ENCODE measurements around the gene CBFA2T2. TPM values are rescaled to one million over a fixed set of nuclear protein-coding genes. Genes with fewer than 3 reads are reported as not detected.
"Not testable (repeated sequence)": the region's sequence is repeated elsewhere in the genome, so short reads cannot be mapped to it uniquely, and the experiment has no call there.

Gene CBFA2T2
- total RNA-seq, 2 experiments from 2014 or later, result 19.2 to 20.3 TPM

DNA sequence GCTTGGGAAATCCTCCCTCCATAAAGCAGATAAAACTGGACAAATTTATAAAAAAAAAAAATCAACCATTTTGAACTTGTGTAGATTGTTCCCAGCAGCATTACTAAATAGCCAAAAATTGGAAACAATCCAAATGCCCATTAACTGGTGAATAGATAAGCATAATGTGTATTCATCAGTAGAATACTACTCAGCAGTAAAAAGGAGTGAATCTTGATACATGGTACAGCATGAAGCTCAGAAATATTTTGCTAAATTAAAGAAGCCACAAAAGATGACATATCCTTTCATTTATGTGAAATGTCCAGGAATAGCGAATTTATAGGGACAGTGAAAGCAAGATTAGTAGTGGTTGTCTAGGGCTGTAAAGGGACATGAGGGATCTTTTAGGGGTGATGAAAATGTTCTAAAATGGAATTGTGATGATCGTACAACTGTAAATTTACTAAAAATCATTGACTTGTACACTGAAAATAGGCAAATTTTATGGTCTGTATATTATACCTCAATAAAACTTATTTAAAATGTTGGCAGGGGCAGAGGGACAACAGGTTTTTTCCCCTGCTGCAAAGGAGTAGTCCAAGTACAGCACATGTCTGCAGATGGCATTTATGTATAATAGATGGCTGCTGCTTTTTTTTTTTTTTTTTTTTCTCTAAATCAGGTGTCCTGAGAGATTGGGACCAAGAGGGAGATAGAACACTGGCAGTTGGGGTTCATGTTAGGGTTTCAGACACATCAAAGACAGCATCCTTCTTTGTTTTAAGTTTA is 59.5 kb downstream of the CBFA2T2 start:
- H3K9me3 Mint-ChIP-seq, result no peaks in the 10 kb centered on the region
- CTCF ChIA-PET, result interaction anchor here (0.7 kb wide), 1 partner anchor 302 kb away, joined by 3 read pairs; no protein-coding TSS in a partner anchor
- no peak overlapping the region for H3K27ac Mint-ChIP-seq
- POLR2A ChIA-PET, result no interaction called here
- peaks cover 15% of the 10 kb centered on the region for H3K36me3 Mint-ChIP-seq (ENCODE audit: low read depth)
- no peak for DNase-seq
- H3K4me3 Mint-ChIP-seq, result no peak overlapping the region
- peaks cover 7% of the 10 kb centered on the region for H3K4me1 Mint-ChIP-seq
- H3K27me3 Mint-ChIP-seq, result no peaks in the 10 kb centered on the region

DNA sequence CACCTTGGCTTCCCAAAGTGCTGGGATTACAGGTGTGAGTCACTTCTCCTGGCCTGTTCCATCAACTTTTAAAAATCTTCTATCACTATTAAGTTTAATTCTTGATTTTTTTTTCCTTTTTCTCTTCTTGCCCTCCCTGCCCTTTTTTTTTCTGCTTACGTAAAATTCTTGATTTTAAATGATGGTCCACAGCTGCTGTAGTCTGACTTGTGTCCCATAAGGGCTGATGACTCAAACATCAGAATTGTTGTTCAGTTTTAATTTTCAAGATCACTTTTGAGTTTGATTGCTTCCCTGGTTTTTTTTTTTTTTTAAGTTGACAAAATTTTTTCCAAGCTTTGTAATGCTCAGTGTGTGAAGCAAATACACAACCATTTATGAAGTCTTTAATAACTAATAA is 61.9 kb downstream of the CBFA2T2 start:
- no peak overlapping the region for H3K27ac Mint-ChIP-seq
- DNase-seq, result no peak
- POLR2A ChIA-PET, result interaction anchor here (2.0 kb wide), 1 partner anchor 96 kb away, joined by 4 read pairs; no protein-coding TSS in a partner anchor
- H3K27me3 Mint-ChIP-seq, result no peaks in the 10 kb centered on the region
- CTCF ChIA-PET, result interaction anchor here (0.9 to 1.2 kb wide), 2 partner anchors 107 to 116 kb away, joined by 3 to 4 read pairs; no protein-coding TSS in a partner anchor
- no peak overlapping the region for H3K4me3 Mint-ChIP-seq
- peaks cover 23% of the 10 kb centered on the region for H3K36me3 Mint-ChIP-seq (ENCODE audit: low read depth)
- H3K9me3 Mint-ChIP-seq, result no peaks in the 10 kb centered on the region
- H3K4me1 Mint-ChIP-seq, result peaks cover 20% of the 10 kb centered on the region

DNA sequence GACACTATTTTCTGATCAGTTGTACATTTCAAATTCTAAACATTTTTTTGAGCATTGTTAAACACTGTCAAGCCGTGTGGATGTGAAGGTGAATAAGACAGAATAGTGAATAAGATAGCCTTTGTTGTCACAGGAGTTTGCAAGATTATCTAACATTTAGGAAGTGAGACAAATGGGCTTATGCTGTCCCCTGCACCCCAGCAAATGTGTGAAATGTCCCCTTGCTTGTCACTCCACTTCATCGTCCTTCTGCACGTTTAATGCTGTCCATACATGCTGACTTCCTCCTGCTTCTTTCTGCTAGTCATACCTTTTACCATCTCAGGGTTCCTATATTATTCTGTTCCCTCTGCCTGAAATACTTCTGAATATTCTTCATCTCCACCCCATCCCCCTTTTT is 62.6 kb downstream of the CBFA2T2 start:
- DNase-seq, result no peak
- no peak overlapping the region for H3K27ac Mint-ChIP-seq
- no peaks in the 10 kb centered on the region for H3K27me3 Mint-ChIP-seq
- no peak overlapping the region for H3K4me3 Mint-ChIP-seq
- peaks cover 28% of the 10 kb centered on the region for H3K36me3 Mint-ChIP-seq (ENCODE audit: low read depth)
- ChIA-PET POLR2A (interaction anchor here (2.1 to 3.3 kb wide), 2 partner anchors 62 to 111 kb away, joined by 7 to 14 read pairs; partner anchors contain the start of genes C20orf144 and CBFA2T2), CTCF (interaction anchor here (0.5 to 0.9 kb wide), 2 partner anchors 115 to 1922 kb away, joined by 3 read pairs; no protein-coding TSS in a partner anchor)
- no peaks in the 10 kb centered on the region for H3K9me3 Mint-ChIP-seq
- peaks cover 20% of the 10 kb centered on the region for H3K4me1 Mint-ChIP-seq

DNA sequence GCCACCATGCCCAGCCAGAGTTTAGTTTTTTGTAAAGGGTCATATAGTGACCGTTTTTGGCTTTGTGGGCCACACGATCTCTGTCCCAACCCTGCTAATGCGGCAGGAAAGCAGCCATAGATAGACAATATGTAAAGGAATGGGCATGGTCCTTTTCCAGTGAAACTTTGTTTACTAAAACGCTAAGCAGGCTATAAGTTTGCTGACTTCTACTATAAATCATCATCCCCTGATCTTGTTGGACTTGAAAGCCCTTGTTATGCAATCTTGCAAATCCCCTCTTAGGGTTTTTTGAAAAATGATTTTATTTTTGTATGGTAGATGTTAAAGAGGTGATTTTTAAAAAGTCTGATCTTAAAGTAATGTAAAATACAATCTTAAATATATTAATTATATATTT is 63.6 kb downstream of the CBFA2T2 start:
- H3K4me3 Mint-ChIP-seq, result no peak overlapping the region
- H3K36me3 Mint-ChIP-seq (ENCODE audit: low read depth), result peaks cover 34% of the 10 kb centered on the region
- POLR2A ChIA-PET, result interaction anchor here (1.2 to 3.3 kb wide), 4 partner anchors 63 to 115 kb away, joined by 3 to 14 read pairs (median 6); partner anchors contain the start of genes C20orf144 and CBFA2T2
- H3K9me3 Mint-ChIP-seq, result no peaks in the 10 kb centered on the region
- no peak for DNase-seq
- no peak overlapping the region for H3K27ac Mint-ChIP-seq
- CTCF ChIA-PET, result no interaction called here
- H3K4me1 Mint-ChIP-seq, result peaks cover 20% of the 10 kb centered on the region
- H3K27me3 Mint-ChIP-seq, result no peaks in the 10 kb centered on the region

DNA sequence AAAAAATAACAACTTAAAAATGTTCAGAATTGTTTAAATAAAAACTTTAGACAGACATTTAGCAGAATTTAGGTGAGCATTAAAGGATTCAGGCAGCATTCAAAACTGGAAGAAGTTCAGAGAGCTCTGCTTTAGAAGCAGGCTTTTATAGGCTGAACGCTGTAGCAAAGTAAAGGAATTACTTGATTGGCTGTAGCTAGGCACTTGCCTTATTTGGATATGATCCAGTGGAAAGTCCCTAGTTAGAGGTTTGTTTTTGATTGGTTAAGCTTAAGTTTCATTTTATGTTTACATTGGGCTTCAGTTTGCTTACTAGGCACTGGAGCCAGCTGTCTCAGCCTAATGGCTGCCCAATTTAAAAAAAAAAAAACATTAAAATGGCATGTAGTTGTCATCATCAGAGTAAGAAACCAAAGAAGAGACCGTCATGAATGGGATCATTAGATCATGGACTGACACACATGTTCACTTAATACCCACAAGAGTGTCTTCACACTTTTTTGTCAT is 65.1 kb downstream of the CBFA2T2 start:
- ChIA-PET POLR2A (interaction anchor here (0.7 to 3.3 kb wide), 7 partner anchors 62 to 557 kb away, joined by 3 to 14 read pairs (median 5); partner anchors contain the start of genes ACTL10, C20orf144, CBFA2T2 and EIF2S2), CTCF (interaction anchor here (0.7 to 1.7 kb wide), 3 partner anchors 9 to 121 kb away, joined by 4 to 8 read pairs (median 4); no protein-coding TSS in a partner anchor)
- peaks cover 39% of the 10 kb centered on the region for H3K36me3 Mint-ChIP-seq (ENCODE audit: low read depth)

DNA sequence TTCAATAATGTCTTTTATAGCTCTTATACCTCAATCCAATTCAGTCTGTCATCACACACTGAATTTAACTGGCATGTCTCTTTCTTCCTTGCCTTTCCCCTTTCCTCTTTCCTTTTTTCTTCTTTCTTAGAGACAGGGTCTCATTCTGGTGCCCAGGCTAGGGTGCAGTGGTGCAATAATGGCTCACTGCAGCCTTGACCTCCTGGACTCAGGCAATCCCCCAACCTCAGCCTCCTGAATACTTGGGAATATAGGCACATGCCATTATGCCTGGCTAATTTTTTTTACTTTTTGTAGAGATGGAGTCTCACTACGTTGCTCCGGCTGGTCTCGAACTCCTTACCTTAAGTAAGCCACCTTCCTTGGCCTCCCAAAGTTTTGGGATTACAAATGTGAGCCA is 65.9 kb downstream of the CBFA2T2 start:
- Mint-ChIP-seq H3K4me3 (no peak overlapping the region), H3K9me3 (no peaks in the 10 kb centered on the region), H3K36me3 (ENCODE audit: low read depth) (peaks cover 38% of the 10 kb centered on the region), H3K4me1 (peaks cover 20% of the 10 kb centered on the region), H3K27me3 (no peaks in the 10 kb centered on the region), H3K27ac (peak overlapping the region; percentile 91)
- no peak for DNase-seq
- POLR2A ChIA-PET, result interaction anchor here (0.6 to 3.3 kb wide), 4 partner anchors 66 to 124 kb away, joined by 3 to 14 read pairs (median 8); partner anchors contain the start of genes ACTL10, C20orf144 and CBFA2T2
- CTCF ChIA-PET, result interaction anchor here (1.7 kb wide), 1 partner anchor 10 kb away, joined by 8 read pairs; no protein-coding TSS in a partner anchor

More for the DNA sequence above, 65.1 kb downstream of the CBFA2T2 start:
- Mint-ChIP-seq H3K27me3 (no peaks in the 10 kb centered on the region), H3K27ac (peak overlapping the region; percentile 91), H3K4me1 (peaks cover 20% of the 10 kb centered on the region), H3K9me3 (no peaks in the 10 kb centered on the region), H3K4me3 (peak overlapping the region; percentile 52)
- DNase-seq, result peak; percentile 39

DNA sequence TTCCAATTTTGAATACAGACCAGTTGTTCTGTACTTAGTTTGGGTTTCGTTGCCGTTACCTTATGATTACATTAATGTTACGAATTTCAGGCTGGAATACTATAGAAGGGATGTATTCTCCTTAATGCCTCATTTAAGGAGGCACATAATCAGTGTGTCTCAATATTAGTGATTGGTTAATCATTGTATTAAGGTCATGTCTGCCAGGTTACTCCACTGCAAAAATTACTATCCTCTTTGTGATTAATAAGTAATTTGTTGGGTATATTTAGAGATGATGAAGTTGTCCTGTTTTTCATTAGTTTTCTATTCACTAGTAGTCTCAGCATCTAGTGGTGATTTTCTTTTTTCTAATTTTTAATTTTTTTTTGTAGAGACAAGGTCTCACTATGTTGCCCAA is 66.3 kb downstream of the CBFA2T2 start:
- ChIA-PET CTCF (interaction anchor here (1.7 kb wide), 1 partner anchor 11 kb away, joined by 8 read pairs; no protein-coding TSS in a partner anchor), POLR2A (interaction anchor here (0.6 to 1.7 kb wide), 2 partner anchors 66 to 111 kb away, joined by 3 to 11 read pairs; partner anchors contain the start of genes ACTL10 and CBFA2T2)
- Mint-ChIP-seq H3K27me3 (no peaks in the 10 kb centered on the region), H3K4me3 (no peak overlapping the region), H3K9me3 (no peaks in the 10 kb centered on the region), H3K27ac (peak overlapping the region; percentile 91), H3K4me1 (peaks cover 20% of the 10 kb centered on the region), H3K36me3 (ENCODE audit: low read depth) (peaks cover 36% of the 10 kb centered on the region)
- DNase-seq, result no peak

DNA sequence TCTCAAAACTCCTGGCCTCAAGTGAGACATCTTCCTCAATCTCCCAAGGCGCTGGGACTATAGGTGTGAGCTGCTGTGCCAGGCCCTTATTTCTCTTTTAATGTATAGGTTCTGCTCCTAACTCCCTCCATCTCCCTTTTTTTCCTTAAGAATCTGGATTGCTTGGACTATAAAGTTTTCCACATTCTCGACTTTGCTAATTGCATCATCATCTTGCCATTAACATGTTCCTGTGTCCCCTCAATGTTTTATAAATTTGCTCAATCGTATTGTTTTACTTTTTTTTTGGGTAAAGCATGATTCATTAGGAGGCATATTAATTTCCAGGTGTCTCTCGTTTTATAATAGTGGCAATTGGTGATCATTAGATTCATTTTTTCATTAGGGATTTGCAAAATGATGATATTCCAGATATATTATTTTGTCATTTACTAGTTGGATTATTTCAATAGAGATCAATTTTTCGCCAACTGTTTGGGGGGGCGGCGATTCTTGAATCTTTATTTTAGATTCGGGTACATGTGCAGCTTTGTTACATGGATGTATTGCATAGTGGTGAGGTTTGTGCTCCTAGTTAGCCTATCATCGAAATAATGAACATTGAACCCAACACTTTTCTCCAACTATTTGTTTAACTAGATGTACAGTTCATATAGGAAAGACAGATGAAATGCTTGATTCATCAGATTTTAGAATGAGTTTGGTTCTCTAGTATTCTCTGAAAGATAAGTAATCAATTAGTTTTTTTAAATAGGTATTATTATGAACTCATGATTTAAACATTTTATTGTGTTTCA is 68.7 kb downstream of the CBFA2T2 start:
- Mint-ChIP-seq H3K9me3 (no peaks in the 10 kb centered on the region), H3K36me3 (ENCODE audit: low read depth) (peaks cover 24% of the 10 kb centered on the region), H3K4me3 (no peak overlapping the region), H3K27ac (no peak overlapping the region), H3K4me1 (peaks cover 17% of the 10 kb centered on the region), H3K27me3 (no peaks in the 10 kb centered on the region)
- ChIA-PET CTCF (interaction anchor here (0.6 kb wide), 1 partner anchor 8 kb away, joined by 3 read pairs; no protein-coding TSS in a partner anchor), POLR2A (no interaction called here)
- no peak for DNase-seq

DNA sequence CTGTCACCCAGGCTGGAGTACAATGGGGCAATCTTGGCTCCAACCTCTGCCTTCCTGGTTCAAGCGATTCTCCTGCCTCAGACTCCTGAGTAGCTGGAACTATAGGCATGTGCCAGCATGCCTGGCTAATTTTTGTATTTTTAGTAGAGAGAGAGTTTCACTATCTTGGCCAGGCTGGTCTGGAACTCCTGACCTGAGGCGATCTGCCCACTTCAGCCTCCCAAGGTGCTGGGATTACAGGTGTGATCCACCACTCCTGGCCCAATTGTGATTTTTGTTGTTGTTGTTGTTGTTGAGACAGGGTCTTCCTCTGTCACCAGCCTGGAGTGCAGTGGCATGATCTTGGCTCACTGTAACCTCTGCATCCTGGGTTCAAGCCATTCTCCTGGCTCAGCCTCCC is 69.3 kb downstream of the CBFA2T2 start:
- CTCF ChIA-PET, result interaction anchor here (0.6 kb wide), 1 partner anchor 8 kb away, joined by 3 read pairs; no protein-coding TSS in a partner anchor
- no peak overlapping the region for H3K27ac Mint-ChIP-seq
- H3K27me3 Mint-ChIP-seq, result no peaks in the 10 kb centered on the region
- H3K4me3 Mint-ChIP-seq, result no peak overlapping the region
- H3K9me3 Mint-ChIP-seq, result no peaks in the 10 kb centered on the region
- POLR2A ChIA-PET, result no interaction called here
- peaks cover 14% of the 10 kb centered on the region for H3K4me1 Mint-ChIP-seq
- peaks cover 23% of the 10 kb centered on the region for H3K36me3 Mint-ChIP-seq (ENCODE audit: low read depth)
- no peak for DNase-seq

DNA sequence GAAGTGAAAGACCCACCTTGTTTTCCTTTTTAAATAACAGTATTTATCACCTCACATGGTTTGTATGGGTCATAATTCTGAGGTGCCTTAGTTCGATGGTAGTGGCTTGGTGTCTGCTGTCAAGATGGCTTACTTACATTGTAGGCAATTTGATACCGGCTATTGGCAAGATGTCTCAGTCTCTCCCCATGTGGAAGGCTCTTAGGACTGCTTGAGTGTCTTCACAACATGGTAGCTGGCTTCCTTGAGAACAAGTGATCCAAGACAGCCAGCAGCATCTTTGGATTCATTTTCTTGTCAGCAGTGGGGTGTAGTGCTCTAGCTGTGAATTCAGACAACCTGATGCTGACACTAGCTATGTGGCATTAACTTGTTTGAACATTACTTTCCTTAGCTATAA is 70.1 kb downstream of the CBFA2T2 start:
- Mint-ChIP-seq H3K4me3 (no peak overlapping the region), H3K4me1 (peaks cover 12% of the 10 kb centered on the region), H3K27me3 (no peaks in the 10 kb centered on the region), H3K27ac (no peak overlapping the region), H3K9me3 (no peaks in the 10 kb centered on the region), H3K36me3 (ENCODE audit: low read depth) (peaks cover 23% of the 10 kb centered on the region)
- CTCF ChIA-PET, result no interaction called here
- POLR2A ChIA-PET, result no interaction called here
- no peak for DNase-seq

DNA sequence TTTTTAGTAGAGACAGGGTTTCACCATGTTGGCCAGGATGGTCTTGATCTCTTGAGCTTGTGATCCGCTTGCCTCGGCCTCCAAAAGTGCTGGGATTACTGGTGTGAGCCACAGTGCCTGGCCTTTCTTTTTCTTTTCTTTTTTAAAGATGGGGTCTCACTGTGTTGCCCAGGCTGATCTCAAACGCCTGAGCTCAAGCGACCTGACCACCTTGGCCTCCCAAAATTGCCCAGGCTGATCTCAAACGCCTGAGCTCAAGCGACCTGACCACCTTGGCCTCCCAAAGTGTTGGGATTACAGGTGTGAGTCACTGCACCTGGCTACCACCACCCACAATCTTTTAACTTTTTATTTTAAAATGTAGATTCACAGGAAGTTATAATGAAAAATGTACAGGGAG is 71.2 kb downstream of the CBFA2T2 start:
- H3K9me3 Mint-ChIP-seq, DNase-seq, POLR2A ChIA-PET, H3K4me3 Mint-ChIP-seq, H3K4me1 Mint-ChIP-seq, H3K27ac Mint-ChIP-seq, H3K27me3 Mint-ChIP-seq: not testable (repeated sequence)
- CTCF ChIA-PET, result interaction anchor here (1.4 kb wide), 1 partner anchor 12 kb away, joined by 5 read pairs; no protein-coding TSS in a partner anchor
- peaks cover 21% of the 10 kb centered on the region for H3K36me3 Mint-ChIP-seq (ENCODE audit: low read depth)

Data from activated CD4-positive, alpha-beta memory T cell treated with anti-CD3 and anti-CD28 coated beads, Interleukin-2, amount 10 ng/mL, durations not matched to agents 7 days and 5 days (primary cell).